Measurements from ENCODE around the gene AQP11.
"Not testable (repeated sequence)": the region's sequence is repeated elsewhere in the genome, so short reads cannot be mapped to it uniquely, and the experiment has no call there.

The AQP11 gene

DNA sequence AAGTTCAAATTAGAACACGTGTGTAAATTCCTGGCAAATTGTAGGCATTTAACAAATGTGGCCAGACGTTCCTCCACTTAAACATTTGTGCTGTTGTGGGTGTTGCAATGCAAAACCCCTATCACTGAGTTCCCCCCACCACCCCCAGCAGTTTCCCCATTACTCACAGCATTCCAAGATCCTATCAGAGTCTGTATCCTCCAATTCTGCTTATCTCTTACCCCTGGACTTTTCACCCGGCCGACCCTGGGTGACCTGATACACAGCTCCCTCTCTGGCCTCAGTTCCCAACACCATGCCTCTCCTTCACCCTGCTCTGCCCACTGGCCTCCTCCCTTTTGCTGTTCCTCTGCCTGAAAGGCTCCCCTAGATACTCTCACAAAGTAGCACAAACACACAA, 31.4 kb upstream of the AQP11 start:
- DNase-seq (ENCODE audit: extremely low read depth, low read depth) = no peak
- TF ChIP-seq, protein P1, sequence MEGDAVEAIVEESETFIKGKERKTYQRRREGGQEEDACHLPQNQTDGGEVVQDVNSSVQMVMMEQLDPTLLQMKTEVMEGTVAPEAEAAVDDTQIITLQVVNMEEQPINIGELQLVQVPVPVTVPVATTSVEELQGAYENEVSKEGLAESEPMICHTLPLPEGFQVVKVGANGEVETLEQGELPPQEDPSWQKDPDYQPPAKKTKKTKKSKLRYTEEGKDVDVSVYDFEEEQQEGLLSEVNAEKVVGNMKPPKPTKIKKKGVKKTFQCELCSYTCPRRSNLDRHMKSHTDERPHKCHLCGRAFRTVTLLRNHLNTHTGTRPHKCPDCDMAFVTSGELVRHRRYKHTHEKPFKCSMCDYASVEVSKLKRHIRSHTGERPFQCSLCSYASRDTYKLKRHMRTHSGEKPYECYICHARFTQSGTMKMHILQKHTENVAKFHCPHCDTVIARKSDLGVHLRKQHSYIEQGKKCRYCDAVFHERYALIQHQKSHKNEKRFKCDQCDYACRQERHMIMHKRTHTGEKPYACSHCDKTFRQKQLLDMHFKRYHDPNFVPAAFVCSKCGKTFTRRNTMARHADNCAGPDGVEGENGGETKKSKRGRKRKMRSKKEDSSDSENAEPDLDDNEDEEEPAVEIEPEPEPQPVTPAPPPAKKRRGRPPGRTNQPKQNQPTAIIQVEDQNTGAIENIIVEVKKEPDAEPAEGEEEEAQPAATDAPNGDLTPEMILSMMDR (IDR thresholded peaks at IDR 0.05; ENCODE audit: low read depth, low read length) = no peak

DNA sequence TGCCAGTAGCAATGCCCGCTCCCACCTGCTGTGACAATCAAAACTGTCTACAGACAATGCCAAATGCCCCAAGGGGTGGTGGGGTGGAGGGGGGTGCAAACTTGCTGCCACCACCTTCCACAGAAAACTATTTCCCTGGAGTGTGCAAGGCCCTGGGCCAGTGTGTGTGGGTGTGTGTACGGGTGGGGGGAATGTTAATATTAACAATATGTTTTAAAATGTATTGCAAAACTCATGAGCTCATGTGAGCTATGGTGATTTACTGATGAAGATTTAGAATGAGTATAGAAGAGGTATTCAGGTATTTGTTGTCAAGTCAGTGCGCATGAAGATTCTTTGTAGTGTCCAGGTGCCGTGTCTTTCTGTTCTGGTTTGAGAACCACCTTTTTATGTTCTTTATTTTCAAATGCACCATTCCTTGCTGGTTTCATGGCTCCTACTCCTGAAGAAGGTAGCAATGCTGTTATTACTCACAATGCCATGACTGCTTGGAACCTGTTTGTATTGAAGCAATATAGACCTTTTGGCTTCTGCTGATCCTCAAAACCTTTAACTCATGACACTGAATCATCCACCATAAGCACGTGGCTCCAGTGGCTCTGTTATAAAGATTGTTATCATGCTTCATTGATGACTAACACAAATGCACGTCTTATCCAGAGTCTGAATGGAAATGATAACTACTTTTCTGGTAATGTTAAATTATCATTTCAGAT, 29.9 kb upstream of the AQP11 start:
- TF ChIP-seq, protein P1 (IDR thresholded peaks at IDR 0.05; ENCODE audit: low read depth, low read length) = no peak
- DNase-seq (ENCODE audit: extremely low read depth, low read depth) = peak; percentile 37

DNA sequence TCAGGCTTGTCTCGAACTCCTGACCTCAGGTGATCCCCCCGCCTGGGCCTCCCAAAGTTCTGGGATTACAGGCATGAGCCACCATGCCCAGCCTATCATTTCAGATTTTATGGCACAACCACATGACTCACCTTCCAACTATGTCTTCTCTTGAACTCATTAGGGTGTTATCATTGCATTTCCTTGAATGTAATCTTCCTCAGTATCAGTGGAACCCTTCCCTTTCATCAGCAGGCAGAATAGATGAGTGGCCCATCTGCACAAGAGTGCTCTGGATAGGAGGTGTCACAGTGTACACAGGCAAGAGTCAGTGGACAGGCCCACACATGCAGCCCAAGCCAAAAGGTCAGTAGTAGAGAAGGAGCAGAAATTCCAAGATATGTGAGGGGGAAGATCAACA, 29.1 kb upstream of the AQP11 start:
- DNase-seq (ENCODE audit: extremely low read depth, low read depth) = no peak
- TF ChIP-seq, protein P1 (IDR thresholded peaks at IDR 0.05; ENCODE audit: low read depth, low read length) = no peak

DNA sequence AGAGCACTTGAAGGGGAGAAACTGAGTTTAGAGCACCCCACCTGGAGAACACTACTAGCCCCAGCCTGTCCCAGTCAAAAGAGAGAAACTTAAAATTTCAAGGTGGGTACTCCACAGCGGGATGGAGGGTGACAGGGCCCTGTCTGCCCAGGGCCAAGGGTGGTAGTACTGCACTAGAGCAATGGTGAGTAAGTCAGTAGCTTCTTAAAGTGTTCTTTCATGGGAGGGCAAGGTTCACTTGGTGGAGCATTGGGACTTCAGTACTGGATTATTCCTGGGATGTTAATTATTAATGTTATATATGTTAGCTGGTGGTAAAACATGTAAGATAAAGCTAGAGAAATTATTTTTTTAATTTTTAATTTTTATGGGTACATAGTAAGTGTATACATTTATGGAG, 28.5 kb upstream of the AQP11 start:
- DNase-seq (ENCODE audit: extremely low read depth, low read depth) = no peak

DNA sequence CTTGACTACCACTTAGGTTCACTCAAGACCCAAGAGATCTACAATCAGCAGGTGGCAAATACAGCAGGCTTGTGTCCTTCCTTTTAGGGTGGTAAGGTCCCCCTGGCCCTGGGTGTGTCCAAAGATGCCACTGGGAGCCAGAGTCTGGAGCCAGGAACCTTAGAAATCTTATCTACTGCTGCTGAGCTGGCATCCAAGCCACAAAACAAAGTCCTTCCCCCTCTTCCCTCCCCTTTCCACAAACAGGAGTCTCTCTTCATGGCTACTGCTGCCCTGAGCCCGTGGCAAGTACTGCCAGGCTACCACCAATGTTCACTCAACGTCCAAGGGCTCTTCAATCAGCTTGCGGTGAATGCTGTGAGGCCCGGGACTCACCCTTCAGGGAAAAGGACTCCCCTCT, 21.4 kb upstream of the AQP11 start:
- TF ChIP-seq, protein P1 (IDR thresholded peaks at IDR 0.05; ENCODE audit: low read depth, low read length) = no peak
- no peak for DNase-seq (ENCODE audit: extremely low read depth, low read depth)

More for the DNA sequence above, 28.5 kb upstream of the AQP11 start:
- TF ChIP-seq, protein P1 (IDR thresholded peaks at IDR 0.05; ENCODE audit: low read depth, low read length) = no peak

DNA sequence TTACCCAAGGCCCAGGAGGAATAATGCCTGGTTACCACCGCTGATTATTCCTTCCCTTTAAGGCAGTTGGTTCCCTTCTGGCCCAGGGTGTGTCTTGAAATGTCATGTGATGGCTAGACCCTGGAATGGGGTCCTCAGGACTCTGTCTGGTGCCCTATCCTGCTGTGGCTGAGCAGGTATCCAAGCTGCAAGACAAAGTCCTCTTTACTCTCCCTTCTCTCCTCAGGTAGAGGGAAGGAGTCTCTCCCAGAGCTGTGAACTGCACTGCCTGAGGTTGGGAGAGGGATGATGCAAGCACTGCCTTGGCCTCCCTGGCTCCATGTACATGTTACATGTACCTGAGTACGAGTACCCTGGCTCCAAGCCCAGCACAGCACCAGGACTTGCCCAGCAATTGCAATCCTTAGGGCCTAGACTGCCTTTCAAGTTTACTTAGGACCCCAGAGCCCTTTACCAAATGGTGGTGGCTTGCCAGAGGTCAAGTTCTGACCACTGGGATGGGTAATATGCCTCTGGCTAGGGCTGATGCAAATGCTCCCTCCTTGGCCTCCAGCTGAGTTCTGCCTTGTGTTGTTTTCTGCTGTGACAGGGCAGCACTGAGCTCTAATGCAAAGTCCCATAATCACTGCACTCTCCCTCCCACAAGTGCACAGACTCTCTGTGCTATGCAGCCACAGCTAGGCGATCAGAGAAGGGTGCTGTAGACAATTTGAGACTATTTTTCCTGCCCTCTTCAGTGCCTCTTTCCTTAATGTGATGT, 20.7 kb upstream of the AQP11 start:
- no peak for DNase-seq (ENCODE audit: extremely low read depth, low read depth)
- TF ChIP-seq, protein P1 (IDR thresholded peaks at IDR 0.05; ENCODE audit: low read depth, low read length) = no peak

DNA sequence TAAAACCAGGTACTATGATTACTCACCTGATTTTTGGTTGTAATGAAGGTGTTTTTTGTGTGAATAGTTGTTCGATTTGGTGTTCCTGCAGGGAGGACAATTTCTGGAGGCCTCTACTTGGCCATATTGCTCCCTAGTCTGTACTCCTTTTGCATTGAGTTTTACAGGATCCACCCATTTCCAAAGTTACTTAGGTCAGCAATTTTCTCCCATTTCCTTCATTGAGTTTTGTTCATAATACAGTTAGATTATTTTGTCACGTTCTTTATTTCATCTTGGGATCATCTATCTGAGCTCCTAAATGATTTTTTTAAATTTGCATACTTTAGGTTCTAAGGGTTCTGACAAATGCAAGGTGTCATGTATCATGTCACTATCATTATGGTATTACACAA, 20.1 kb upstream of the AQP11 start:
- DNase-seq (ENCODE audit: extremely low read depth, low read depth) = no peak
- TF ChIP-seq, protein P1 (IDR thresholded peaks at IDR 0.05; ENCODE audit: low read depth, low read length) = no peak

DNA sequence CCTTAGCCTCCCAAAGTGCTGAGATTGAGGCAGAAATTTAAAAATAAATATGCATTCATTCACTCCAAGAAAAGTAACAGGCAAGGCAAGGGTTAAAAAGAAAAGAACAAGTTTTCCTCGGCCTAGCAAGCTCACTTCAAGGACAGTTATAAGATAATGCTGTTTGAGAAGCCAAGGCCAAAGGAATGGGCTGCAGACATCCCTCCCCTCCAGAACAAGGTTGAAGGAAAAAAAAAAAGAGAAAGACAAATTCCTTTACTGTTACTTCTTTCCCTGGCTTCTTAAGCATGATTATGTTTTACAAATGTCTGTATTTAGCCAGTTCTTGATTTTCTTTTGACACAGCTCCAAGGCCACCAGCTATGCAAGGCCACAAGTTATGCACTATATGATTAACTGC, 18.9 kb upstream of the AQP11 start:
- not testable (repeated sequence) for DNase-seq (ENCODE audit: extremely low read depth, low read depth)

DNA sequence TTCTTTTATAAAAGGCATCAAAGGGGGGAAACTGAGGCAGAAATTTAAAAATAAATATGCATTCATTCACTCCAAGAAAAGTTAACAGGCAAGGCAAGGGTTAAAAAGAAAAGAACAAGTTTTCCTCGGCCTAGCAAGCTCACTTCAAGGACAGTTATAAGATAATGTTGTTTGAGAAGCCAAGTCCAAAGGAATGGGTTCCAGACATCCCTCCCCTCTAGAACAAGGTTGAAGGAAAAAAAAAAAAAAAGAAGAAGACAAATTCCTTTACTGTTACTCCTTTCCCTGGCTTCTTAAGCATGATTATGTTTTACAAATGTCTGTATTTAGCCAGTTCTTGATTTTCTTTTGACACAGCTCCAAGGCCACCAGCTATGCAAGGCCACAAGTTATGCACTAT, 14.3 kb upstream of the AQP11 start:
- DNase-seq (ENCODE audit: extremely low read depth, low read depth) = not testable (repeated sequence)

All from AG09319 (cell line).